GM12891 (cell line): ENCODE measurements around the gene HDAC11.

Experiments
- POLR2AphosphoS5 ChIP-seq: IDR thresholded peaks from 2 replicates; pipeline ENCODE4 v1.6.1; 2011; ENCODE audit warnings: low read depth, low read length, control low read depth
- TAF1 ChIP-seq: IDR thresholded peaks from 2 replicates; pipeline ENCODE4 v1.6.1; 2011; ENCODE audit warnings: low read depth, low read length, control low read depth

- no peak for TF ChIP-seq POLR2AphosphoS5
- no peak for TF ChIP-seq TAF1
Measured at GRCh38 chr3:13544293-13544831, 64.3 kb downstream of the HDAC11 start.
